ENCODE data around the gene CLBA1.
A peak's percentile ranks its signal among the peaks of the same experiment; 100 is the strongest.
"Not testable (repeated sequence)": the region's sequence is repeated elsewhere in the genome, so short reads cannot be mapped to it uniquely, and the experiment has no call there.

The CLBA1 gene

GRCh38 chr14:105026033-105026785, 40.6 kb downstream of the CLBA1 start:
- peak; percentile 62 to 72 for DNase-seq

DNA sequence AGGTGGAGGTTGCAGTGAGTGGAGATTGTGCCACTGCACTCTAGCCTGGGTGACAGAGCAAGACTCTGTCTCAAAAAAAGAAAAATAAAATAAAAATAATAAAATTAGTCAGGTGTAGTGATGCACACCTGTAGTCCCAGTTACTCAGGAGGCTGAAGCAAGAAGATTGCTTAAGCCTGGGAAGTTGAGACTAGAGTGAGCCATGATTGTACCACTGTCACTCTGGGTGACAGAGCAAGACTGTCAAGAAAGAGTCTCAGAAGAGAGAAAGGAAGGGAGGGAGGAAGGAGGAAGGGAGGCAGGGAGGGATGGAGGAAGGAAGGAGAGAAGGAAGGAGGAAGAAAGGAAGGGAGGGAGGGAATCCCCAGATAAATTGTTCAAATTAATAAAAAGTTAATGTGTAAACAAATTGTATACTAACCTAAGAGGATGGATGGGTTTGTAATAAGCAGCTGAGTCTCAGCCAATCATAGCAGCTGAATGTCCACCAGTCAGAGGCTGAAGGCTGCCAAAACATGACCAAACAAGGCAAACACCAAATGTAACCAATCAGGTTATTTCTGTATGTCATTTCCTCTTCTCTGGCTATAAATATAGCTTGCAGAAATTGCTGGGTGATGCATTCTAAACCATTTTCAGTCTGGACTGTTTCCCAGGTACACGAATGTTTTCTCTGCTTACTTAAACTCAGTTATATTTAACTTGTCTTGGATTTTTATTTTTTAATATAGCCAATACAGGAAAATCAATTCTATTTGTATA, 41.4 kb downstream of the CLBA1 start:
- peak; percentile 14 to 43 for DNase-seq

- not testable (repeated sequence) for DNase-seq
Measured at GRCh38 chr14:105027718-105028117, 42.1 kb downstream of the CLBA1 start.

- no peak for DNase-seq
Measured at GRCh38 chr14:105028251-105028927, 42.8 kb downstream of the CLBA1 start.

DNA sequence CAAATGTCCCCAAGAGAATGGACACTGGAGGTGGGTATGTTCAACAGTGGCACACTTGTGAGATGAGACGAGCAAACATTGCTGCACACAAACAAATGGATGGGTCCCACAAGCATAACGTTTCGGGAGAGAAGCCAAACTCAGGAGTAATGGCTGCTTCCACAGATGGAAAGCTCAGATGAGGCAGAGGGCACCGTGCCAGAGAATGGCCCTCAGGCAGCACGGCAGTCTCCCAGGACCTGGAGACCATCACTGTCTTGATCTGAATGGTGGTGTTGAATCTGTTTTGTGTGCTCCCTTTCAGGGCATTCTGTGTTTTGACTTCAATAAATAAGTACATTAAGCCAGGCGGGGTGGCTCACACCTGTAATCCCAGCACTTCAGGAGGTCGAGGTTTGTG, 43.8 kb downstream of the CLBA1 start:
- no peak for DNase-seq

GRCh38 chr14:105030194-105030593, 44.6 kb downstream of the CLBA1 start:
- DNase-seq, result no peak

GRCh38 chr14:105030836-105031396, 45.3 kb downstream of the CLBA1 start:
- no peak for DNase-seq

GRCh38 chr14:105032451-105032901, 46.9 kb downstream of the CLBA1 start:
- not testable (repeated sequence) for DNase-seq

DNA sequence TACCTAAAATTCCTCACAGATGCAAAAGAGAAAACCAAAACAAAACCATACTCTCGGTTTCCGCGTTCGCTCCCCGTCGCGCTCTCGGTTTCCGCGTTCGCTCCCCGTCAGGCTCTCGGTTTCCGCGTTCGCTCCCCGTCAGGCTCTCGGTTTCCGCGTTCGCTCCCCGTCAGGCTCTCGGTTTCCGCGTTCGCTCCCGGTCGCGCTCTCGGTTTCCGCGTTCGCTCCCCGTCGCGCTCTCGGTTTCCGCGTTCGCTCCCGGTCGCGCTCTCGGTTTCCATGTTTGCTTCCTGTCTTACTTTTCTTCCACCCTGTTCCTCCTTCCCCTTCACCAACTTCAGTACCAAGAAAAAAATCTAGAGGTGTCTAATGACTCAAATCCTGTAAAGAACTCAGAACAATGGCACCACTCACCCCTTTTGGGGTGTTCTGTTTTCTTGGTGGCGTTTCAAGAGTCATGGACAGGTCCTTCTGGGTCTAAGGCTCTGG, 47.9 kb downstream of the CLBA1 start:
- not testable (repeated sequence) for DNase-seq

DNA sequence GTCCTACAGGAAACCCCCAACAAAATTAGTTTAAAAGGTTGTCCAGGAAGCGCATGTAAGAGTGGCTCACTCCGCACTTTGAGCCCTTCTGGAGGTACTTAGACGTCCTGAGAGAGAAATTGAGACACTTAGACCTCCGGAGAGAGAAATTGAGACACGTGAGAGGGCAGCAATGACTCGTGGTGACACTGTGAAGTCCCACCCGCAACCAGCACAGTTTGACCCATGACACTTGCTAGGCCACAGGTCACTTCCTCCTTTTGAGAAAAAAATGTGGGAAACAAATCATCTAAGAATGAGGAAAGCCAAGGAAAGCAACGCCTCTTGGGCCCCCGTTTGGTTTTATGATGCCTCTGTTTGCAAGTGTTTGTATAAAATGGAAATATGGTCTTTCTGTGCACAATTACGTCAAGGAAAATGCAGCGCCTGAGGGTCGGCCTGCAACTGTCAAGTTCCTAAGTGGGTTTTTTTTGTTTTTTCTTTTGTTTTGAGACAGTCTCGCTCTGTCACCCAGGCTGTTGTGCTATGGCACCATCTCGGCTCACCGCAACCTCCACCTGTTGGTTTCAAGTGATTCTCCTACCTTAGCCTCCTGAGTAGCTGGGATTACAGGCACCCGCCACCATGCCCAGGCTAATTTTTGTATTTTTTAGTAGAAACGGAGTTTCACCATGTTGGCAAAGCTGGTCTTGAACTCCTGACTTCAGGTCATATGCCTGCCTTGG, 48.9 kb downstream of the CLBA1 start:
- DNase-seq, result peak; percentile 90 to 91

GRCh38 chr14:105035616-105036015, 50.0 kb downstream of the CLBA1 start:
- DNase-seq, result not testable (repeated sequence)

DNA sequence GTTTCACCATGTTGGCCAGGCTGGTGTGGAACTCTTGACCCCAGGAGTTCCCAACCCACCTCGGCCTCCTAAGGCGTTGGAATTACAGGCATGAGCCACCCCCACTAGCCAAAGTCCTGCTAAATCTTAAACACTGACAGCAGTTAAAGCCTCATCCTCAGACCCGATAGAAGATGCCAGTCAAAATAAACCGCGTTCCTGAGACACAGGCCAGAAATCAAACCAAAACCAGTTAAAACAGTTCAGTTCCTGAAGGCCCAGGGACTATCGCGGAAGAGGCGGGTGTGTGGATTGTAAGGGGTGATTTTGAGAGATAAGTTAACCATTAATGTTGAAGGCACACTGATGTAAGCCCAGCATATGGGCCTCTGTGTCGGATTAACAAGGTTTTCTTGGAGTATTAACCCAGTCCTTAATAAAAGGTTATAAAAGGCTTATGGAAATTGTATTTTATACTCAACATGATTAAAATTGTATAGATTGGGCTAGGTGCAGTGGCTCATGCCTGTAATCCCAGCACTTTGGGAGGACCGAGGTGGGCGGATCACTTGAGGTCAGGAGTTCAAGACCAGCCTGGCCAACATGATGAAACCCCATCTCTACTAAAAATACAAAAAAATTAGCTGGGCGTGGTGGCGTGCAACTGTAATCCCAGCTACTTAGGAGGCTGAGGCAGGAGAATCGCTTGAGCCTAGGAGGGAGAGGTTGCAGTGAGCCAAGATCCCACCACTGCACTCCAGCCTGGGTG, 54.0 kb downstream of the CLBA1 start:
- DNase-seq, result no peak

DNA sequence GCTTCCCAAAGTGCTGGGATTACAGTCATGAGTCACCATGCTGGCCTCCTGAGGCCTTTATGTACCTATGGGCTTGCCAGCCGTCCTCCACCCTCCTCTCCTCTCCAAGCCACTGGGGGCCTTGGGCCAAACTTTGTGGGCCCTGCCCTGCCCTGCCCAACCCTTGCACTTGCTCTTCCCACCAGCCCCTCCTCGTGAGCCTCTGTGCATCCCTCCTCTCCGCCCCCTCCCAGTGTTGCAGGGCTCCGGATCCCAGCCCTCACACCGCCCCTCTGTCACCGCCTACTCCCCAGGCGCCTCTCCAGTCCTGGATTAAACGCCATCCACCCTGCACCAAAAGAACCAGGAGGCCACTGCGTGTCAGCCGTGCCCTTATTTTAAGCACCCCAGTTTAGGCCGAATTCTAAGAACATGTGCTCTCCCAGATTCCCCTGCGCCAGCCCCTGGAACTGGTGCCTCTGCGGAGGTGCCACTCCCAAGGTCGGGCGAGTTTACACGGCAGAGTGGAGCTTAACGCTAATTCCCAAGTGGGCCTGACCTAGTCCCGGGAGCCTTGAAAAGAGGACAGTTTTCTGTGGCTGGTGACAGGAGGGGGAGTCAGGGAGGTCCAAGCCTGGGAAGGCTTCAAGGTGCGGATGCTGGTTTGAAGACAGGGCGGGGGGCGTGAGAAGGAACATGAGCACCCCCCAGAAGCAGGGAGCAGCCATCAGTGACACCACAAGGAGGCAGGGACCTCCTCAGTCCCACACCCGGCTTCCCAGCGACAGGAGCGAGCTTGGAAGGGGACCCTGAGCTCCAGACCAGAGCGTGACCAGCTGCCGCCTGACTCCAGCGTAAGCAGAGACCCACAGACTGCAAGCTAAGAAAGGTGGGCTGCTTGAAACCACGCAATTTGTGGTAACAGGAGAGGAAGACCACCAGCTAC, 56.5 kb downstream of the CLBA1 start:
- DNase-seq, result no peak

DNA sequence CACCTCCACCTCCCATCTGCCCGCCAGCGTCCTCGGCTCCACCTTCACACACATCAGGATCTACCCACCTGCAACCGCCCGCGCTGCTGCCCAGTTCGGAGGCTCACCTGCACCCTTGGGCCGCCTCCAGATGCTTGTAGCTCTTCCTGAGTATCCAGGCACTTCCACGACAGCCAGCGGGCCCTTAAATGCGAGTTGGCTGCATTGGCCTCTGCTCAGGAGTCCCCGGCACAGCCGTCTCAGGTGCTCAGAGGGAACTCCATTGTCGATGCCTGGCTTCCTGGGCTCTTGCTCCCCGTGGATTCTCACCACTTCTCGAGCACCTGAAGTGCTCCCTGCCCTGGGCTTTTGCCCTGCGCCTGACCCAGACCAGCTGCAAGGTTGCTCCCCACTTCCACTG, 57.2 kb downstream of the CLBA1 start:
- no peak for DNase-seq

- DNase-seq, result peak in 1 of 2 donors; percentile 40
Measured at GRCh38 chr14:105043641-105044040, 58.1 kb downstream of the CLBA1 start.

Data from inflammatory macrophage (primary cell).